ENCODE data around the gene APEH. TPM values are rescaled to one million over a fixed set of nuclear protein-coding genes. Genes with fewer than 3 reads are reported as not detected.
A peak's percentile ranks its signal among the peaks of the same experiment; 100 is the strongest.

APEH gene
- total RNA-seq (2014; rRNA removed; shearing (Covaris generic)): 72.8 and 89.8 TPM in 2 replicates
- polyA plus RNA-seq (2014; cell fraction: nucleus; rRNA removed): 143 and 209 TPM in 2 replicates

- DNase-seq (ENCODE audit: extremely low read depth, low read depth): peak; percentile 95
Observed at GRCh38 chr3:49673715-49674496, at the start of gene APEH. TSS of gene APEH (plus strand) at chr3:49674351. CDS start at chr3:49674402, 51 bp downstream.

GRCh38 chr3:49625071-49625470 is 49.1 kb upstream of the APEH start:
- no peak for DNase-seq (ENCODE audit: extremely low read depth, low read depth)

DNA sequence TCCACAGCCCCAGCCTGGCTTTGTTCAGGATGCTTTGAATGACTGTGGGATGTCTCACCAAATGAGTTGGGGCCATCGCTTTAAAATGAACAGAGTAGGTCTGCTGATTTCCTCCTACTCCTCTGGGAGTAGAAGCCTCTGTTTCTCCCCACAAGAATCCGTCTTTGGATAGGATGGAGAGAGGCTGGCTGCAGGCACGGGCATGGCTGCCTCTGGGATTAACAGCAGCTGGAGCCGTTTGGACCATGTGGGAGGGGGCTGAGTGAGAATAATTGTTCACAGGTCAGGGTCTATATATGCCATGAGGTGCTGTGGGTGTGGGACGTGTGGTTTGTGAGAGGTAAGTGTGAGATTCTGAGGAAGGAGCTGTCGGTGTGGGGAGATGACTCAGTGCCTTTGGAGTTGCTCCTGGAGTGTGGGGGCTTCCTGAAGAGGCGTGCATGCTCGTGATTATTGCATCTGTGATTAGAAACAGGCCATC is 48.0 kb upstream of the APEH start:
- no peak for DNase-seq (ENCODE audit: extremely low read depth, low read depth)

GRCh38 chr3:49626796-49627195 is 47.4 kb upstream of the APEH start:
- no peak for DNase-seq (ENCODE audit: extremely low read depth, low read depth)

DNA sequence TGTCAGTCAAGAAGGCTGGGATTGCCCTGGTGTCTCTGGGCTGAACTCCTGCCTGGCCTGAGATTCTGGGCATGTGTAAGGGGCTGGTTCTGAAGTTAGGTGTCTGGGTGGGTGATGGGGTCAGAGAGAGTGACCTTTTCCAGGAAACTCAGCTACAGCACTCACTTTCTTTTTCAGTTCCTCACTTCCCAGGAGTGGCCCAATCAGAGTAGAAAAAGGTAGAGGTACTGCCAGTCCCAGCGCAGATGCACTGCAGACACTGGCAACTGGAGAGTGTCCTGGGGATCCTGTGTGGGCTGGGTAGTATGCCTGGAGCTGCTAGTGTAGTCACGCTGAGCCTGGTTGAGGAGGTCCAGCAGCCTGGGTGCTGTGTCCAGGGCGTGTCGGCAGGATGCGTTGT is 46.5 kb upstream of the APEH start:
- no peak for DNase-seq (ENCODE audit: extremely low read depth, low read depth)

GRCh38 chr3:49628249-49628648 is 45.9 kb upstream of the APEH start:
- DNase-seq (ENCODE audit: extremely low read depth, low read depth): no peak

DNA sequence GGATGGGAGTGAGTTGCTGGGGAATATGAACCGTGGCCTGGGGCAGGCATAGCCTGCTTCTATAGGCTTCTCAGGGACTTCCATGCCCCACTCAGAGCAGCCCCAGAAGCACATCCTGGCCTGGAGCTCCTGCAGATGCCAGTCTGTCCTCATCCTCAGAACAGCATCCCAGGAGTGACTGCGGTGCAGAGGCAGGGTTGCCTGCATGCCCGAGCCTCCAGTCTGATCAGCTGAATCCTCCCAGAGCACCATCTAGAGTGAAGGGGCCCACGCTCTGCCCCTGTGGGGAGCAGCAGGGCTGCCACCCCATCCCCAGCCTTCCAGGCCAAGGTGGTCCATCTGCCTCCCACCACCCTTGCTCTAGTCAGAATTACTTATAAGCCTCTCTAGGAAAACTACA is 44.7 kb upstream of the APEH start:
- DNase-seq (ENCODE audit: extremely low read depth, low read depth): no peak

DNA sequence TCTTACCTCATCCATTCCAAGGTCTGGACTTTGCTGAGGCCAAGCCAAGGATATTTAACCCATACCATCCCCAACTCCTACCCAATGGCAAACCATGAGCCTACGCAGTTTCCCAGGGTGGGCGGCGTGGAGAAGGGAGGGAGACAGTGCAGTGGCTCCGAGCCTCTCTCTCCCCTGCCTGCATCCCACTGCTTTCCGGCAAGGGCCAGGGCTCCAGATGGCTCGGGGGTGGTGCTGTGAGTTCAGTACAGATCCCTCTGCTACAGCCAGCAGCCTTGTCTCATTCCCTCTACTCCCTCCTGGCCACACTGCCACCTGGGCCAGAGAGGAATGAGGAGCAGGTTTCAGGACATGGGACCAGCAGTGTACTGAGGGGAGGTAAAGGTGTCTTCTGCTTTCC is 44.3 kb upstream of the APEH start:
- no peak for DNase-seq (ENCODE audit: extremely low read depth, low read depth)

- DNase-seq (ENCODE audit: extremely low read depth, low read depth): no peak
Observed at GRCh38 chr3:49630784-49631183, 43.4 kb upstream of the APEH start.

- DNase-seq (ENCODE audit: extremely low read depth, low read depth): no peak
Observed at GRCh38 chr3:49634736-49635135, 39.4 kb upstream of the APEH start.

DNA sequence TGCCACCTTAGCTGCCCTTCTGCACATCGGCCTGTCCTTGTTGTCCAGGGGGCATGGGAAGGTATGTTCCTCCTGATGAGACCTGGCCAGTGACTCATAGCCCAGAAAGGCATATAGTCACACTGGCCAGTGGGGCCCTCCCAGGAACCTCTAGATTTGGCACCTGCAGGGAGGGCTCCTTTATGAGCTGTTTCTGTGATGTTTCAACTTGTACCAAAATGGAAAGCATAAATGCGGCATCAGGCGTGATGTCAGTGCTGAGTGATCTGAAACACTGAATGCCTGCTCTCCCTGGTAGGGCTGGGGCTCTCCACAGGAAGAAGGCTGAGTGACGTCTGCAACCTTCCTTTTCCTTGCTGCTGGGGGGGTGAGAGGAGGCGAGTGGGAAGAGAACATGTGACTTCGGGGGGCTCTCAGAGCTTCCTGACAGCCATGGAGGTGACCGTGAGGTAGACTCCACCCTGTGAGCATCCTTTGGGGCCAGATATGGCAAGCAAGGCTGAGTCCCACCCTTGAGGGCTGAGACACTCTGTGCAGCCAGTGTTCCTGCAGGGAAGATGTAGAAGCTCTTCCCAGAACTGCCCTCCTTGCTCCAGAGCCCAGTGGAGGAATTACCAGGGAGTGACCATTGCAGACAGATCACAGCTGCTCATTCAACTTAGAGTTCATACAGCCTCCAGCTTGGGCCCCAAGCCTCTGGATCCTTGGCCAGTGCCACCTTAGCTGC is 37.1 kb upstream of the APEH start:
- DNase-seq (ENCODE audit: extremely low read depth, low read depth): no peak

DNA sequence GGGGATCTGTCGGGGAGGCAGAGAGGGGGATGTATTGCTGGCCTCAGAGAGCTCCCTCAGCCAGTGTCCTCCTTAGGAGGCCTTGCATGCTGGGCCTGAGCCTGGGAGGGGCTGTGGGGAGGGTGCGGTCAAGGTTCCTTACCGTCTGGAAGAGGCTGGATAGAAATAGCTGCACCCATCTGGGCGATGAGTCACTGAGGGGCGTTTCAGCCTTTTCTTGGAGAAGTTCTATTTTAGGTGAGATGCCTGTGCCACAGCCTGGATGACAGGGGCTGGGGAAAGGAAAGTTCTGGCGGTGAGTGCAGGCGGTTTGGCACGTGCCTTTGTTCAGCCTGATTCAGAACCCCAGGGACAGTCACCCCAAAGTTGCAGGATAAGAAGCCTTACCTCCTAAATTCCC is 35.7 kb upstream of the APEH start:
- DNase-seq (ENCODE audit: extremely low read depth, low read depth): no peak

DNA sequence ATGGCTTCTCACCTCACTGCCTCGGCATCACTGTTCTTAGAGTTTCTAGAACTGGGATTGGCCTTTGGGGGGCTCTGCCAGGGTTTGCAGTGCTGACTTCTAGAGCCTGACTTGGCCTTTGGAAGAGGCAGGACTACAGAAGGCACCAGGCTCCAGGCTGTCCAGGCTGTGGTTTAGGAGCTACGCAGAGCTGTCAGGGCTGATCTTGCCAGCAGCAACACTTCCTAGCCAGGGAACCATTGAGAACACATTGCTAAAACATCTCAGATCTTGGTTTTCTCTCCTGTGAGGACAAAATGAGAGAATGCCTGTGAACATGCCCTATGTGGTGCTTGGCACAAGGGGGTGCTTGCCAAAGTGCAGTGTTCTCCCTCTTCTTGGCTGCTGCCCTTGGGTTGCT is 34.6 kb upstream of the APEH start:
- DNase-seq (ENCODE audit: extremely low read depth, low read depth): no peak

- no peak for DNase-seq (ENCODE audit: extremely low read depth, low read depth)
Observed at GRCh38 chr3:49641292-49641691, 32.9 kb upstream of the APEH start.

GRCh38 chr3:49641921-49642707 is 32.0 kb upstream of the APEH start:
- DNase-seq (ENCODE audit: extremely low read depth, low read depth): no peak

- no peak for DNase-seq (ENCODE audit: extremely low read depth, low read depth)
Observed at GRCh38 chr3:49642708-49643145, 31.4 kb upstream of the APEH start.

DNA sequence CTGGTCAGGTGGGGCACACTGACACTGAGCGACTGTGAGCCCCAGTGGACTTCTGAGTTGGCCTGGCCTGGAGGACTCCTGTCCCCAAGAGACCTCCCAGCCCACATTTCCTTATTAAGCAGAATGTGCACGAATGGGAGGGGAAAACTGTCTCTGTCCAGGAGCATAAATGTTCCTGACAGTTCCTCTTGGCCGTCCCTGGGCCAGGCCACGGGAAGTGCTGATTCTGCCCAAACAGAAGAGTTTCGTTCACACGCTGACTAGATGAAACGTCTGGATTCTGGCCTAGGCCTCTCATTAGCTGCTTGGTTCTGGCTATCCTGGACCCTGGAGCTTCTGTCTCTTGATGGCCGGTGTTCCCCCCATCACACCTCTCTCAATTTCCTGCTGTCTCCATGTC is 29.5 kb upstream of the APEH start:
- DNase-seq (ENCODE audit: extremely low read depth, low read depth): no peak

GRCh38 chr3:49646236-49646635 is 27.9 kb upstream of the APEH start:
- DNase-seq (ENCODE audit: extremely low read depth, low read depth): no peak

- no peak for DNase-seq (ENCODE audit: extremely low read depth, low read depth)
Observed at GRCh38 chr3:49647741-49648140, 26.4 kb upstream of the APEH start.

DNA sequence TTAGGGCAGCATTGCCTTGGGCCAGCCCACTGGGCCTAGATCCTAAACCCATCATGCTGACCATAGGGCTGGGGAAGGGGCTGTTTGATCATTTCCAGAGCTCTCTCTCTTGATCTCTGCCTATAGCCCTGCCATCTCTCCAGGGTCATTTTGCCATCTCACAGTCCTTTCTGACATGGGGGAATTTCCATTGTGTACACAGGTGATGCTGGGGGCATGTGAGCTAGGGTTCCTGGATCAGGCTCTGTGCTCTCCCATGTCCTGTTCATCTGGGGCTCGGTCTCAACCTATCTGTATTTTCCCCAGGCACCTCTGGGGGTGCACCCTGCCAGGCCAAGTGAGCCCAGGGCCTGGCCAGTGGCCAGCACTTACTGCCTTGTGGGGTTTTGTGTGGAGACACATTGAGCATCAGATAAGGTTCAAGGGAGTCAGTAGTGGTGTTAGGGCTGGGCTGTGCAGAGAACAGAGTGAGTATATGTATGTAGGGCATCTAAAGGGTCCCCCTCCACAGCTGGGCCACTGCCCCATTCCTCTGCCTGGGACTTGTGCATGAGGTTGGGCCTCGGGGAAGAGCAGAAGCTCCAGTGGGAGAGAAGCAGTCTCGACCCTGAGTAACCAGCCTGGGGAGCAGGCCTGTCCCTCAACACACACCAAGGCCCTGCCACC is 25.7 kb upstream of the APEH start:
- DNase-seq (ENCODE audit: extremely low read depth, low read depth): no peak

DNA sequence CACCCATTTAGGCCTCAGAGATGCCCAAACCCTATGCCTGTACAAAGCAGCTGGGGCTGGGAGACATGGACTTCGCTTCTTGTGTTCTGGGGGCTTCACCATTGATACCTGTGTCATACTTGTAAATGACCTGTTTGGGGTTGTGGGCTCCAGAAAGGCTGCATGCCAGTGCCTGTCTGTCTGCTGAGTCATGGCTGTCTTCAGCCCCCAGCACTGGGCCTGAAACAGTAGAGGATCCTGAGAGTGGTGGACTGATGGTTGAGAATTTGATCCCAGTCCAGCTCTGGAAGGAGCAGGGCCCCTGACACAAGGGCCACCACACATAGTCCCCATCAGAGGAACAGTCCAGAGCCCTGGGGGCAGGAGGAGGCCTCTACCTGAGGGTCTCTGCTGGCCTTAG is 24.6 kb upstream of the APEH start:
- no peak for DNase-seq (ENCODE audit: extremely low read depth, low read depth)

Measured in NCI-H460 (cell line).